NT2/D1 (cell line): ENCODE measurements around the gene PGA4.
"Not testable (repeated sequence)": the region's sequence is repeated elsewhere in the genome, so short reads cannot be mapped to it uniquely, and the experiment has no call there.

Experiments
- SUZ12 ChIP-seq: IDR thresholded peaks from 2 replicates; pipeline ENCODE4 v1.6.1; 2011; ENCODE audit not compliant: insufficient read length, insufficient read depth; ENCODE audit errors: extremely low read depth
- YY1 ChIP-seq: IDR thresholded peaks from 2 replicates; pipeline ENCODE4 v1.6.1; 2011; ENCODE audit not compliant: insufficient read length, insufficient read depth
- ZNF274 ChIP-seq: IDR thresholded peaks from 2 replicates; pipeline ENCODE4 v1.6.1; 2011; ENCODE audit warnings: mild to moderate bottlenecking, low read depth, low read length

GRCh38 chr11:61241526-61241925 is 19.4 kb downstream of the PGA4 start:
- not testable (repeated sequence) for TF ChIP-seq YY1, ZNF274, SUZ12
